HCT116 (cell line): ENCODE results near the gene DCBLD2. TPM values are rescaled to one million over a fixed set of nuclear protein-coding genes. Genes with fewer than 3 reads are reported as not detected.

ENCODE experiments used
- ATAC-seq: fragments of 200-7000 bp; cut with Tn5 transposase; 2 replicates; pipeline ENCODE4 v1.9.1; 2020; ENCODE audit warnings: mild to moderate bottlenecking, moderate library complexity
- BruUV-seq: library from RNA; stranded (reverse); fragments of 400-500 nt; replicated peaks from 2 replicates; lab custom pipeline; 2021; lab: Mats Ljungman, UMichigan
- CTCF ChIA-PET: fragments of 300-600 bp; sonication (Branson Sonifier 250); formaldehyde crosslinking; loops from one replicate; lab custom pipeline; 2021; ENCODE audit warnings: antibody characterized with exemption; lab: Charles Lee
- POLR2A ChIA-PET: fragments of 300-600, 350-600 bp; sonication (Branson Sonifier 250); formaldehyde crosslinking; loops from one replicate; lab custom pipeline; 2021; ENCODE audit warnings: antibody characterized with exemption; lab: Charles Lee
- RAD21 ChIA-PET, 2 experiments: fragments of 300-600 bp; sonication (Branson Sonifier 250); formaldehyde crosslinking; loops; one replicate each; lab custom pipeline; 2023; ENCODE audit warnings: low total read pairs in 2 of 2; ENCODE audit not compliant: uncharacterized antibody in 2 of 2, unreplicated experiment in 2 of 2, low non-redundant PET in 1 of 2; lab: Charles Lee
- DNase-seq: peaks from one replicate; pipeline ENCODE4 v3.0.0-alpha.2; 2010; ENCODE audit warnings: low read depth, low spot score
- H2AFZ ChIP-seq: fragments of 200-600 bp; shearing (Covaris generic), sonication (generic); 2 replicates; pipeline ENCODE4 v1.6.1; 2017; ENCODE audit warnings: low read depth, mixed run types, mixed read lengths, antibody characterized with exemption, low read length; ENCODE audit not compliant: poor library complexity, severe bottlenecking
- H3K27ac ChIP-seq: 2 replicates; pipeline ENCODE4 v1.5.1; 2012; ENCODE audit warnings: low read depth, low read length
- H3K27me3 ChIP-seq: fragments of 200-600 bp; sonication (generic); 2 replicates; pipeline ENCODE4 v1.6.1; 2016; ENCODE audit warnings: mixed run types, low read length, mixed read lengths; ENCODE audit not compliant: insufficient read depth
- H3K36me3 ChIP-seq, 2 experiments: fragments of 200-500 bp in 1 of 2; fragments of 200-600 bp in 1 of 2; sonication (Bioruptor generic) in 1 of 2; sonication (generic) in 1 of 2; 2 replicates each; pipeline versions ENCODE4 v1.5.1 to v1.6.1; 2014 to 2016; ENCODE audit warnings: low read length in 2 of 2, inconsistent platforms in 1 of 2, mixed read lengths in 1 of 2, mixed run types in 1 of 2; ENCODE audit not compliant: insufficient read depth in 2 of 2, control insufficient read depth in 1 of 2
- H3K4me1 ChIP-seq, 2 experiments: fragments of 200-600 bp in 1 of 2; sonication (generic) in 1 of 2; 2 replicates each; pipeline versions ENCODE4 v1.5.1 to v1.6.1; 2012 to 2017; ENCODE audit warnings: low read length in 2 of 2, inconsistent platforms in 1 of 2, mild to moderate bottlenecking in 1 of 2, mixed read lengths in 1 of 2, mixed run types in 1 of 2, moderate library complexity in 1 of 2; ENCODE audit not compliant: insufficient read depth in 2 of 2, control insufficient read depth in 1 of 2
- H3K4me2 ChIP-seq: fragments of 200-600 bp; sonication (generic); 2 replicates; pipeline ENCODE4 v1.6.1; 2017; ENCODE audit warnings: mixed run types, low read length, mixed read lengths
- H3K4me3 ChIP-seq, 2 experiments: fragments of 200-600 bp in 1 of 2; sonication (generic) in 1 of 2; replicated peaks in 1 of 2; 2 replicates each; pipeline ENCODE4 v1.5.1; 2011 to 2016; ENCODE audit warnings: low read length in 2 of 2, control low read depth in 1 of 2, low read depth in 1 of 2, mild to moderate bottlenecking in 1 of 2, mixed read lengths in 1 of 2, mixed run types in 1 of 2
- H3K79me2 ChIP-seq: fragments of 200-600 bp; sonication (generic); 2 replicates; pipeline ENCODE4 v1.6.1; 2017; ENCODE audit warnings: mild to moderate bottlenecking, mixed run types, low read length, moderate library complexity, mixed read lengths; ENCODE audit not compliant: insufficient read depth
- H3K9ac ChIP-seq: fragments of 200-600 bp; sonication (generic); 2 replicates; pipeline ENCODE4 v1.6.1; 2016; ENCODE audit warnings: low read length, mixed read lengths
- H3K9me2 ChIP-seq: fragments of 200-600 bp; sonication (generic), shearing (Covaris generic); 2 replicates; pipeline ENCODE4 v1.6.1; 2017; ENCODE audit warnings: mixed run types, mild to moderate bottlenecking, moderate library complexity; ENCODE audit not compliant: insufficient read depth
- H3K9me3 ChIP-seq, 2 experiments: fragments of 200-500 bp in 1 of 2; fragments of 200-600 bp in 1 of 2; sonication (Bioruptor generic) in 1 of 2; sonication (generic) in 1 of 2; 2 replicates each; pipeline ENCODE4 v1.6.1; 2014 to 2017; ENCODE audit warnings: low read length in 2 of 2, mixed read lengths in 2 of 2, inconsistent platforms in 1 of 2, low read depth in 1 of 2, mild to moderate bottlenecking in 1 of 2, mixed run types in 1 of 2, moderate library complexity in 1 of 2; ENCODE audit not compliant: control insufficient read depth in 1 of 2, insufficient read depth in 1 of 2
- H4K20me1 ChIP-seq: fragments of 200-600 bp; sonication (generic), shearing (Covaris generic); 2 replicates; pipeline ENCODE4 v1.6.1; 2017; ENCODE audit warnings: mixed run types, mild to moderate bottlenecking, moderate library complexity; ENCODE audit not compliant: insufficient read depth
- CEBPB ChIP-seq: IDR thresholded peaks from 2 replicates; pipeline ENCODE4 v1.6.1; 2012; ENCODE audit warnings: low read depth
- EGR1 ChIP-seq: IDR thresholded peaks from 2 replicates; pipeline ENCODE4 v1.6.1; 2012; ENCODE audit warnings: low read depth
- EZH2phosphoT487 ChIP-seq: fragments of 200-600 bp; IDR thresholded peaks from 2 replicates; pipeline ENCODE4 v1.6.1; 2018; ENCODE audit warnings: antibody characterized with exemption, borderline replicate concordance
- FOSL1 ChIP-seq: IDR thresholded peaks from 2 replicates; pipeline ENCODE4 v1.6.1; 2012; ENCODE audit warnings: low read depth
- JUND ChIP-seq: IDR thresholded peaks from 2 replicates; pipeline ENCODE4 v1.6.1; 2012
- POLR2A ChIP-seq: IDR thresholded peaks from 2 replicates; pipeline ENCODE4 v1.7.0; 2011; ENCODE audit warnings: borderline replicate concordance; ENCODE audit not compliant: insufficient read depth, insufficient read length; ENCODE audit errors: extremely low read depth
- POLR2AphosphoS5 ChIP-seq: IDR thresholded peaks from 2 replicates; pipeline ENCODE4 v1.6.1; 2011; ENCODE audit warnings: mild to moderate bottlenecking, low read depth, low read length, moderate library complexity
- RAD21 ChIP-seq: IDR thresholded peaks from 2 replicates; pipeline ENCODE4 v1.6.1; 2012; ENCODE audit warnings: low read depth, mild to moderate bottlenecking
- REST ChIP-seq: IDR thresholded peaks from 2 replicates; pipeline ENCODE4 v1.6.1; 2012; ENCODE audit warnings: low read depth
- SIN3A ChIP-seq: IDR thresholded peaks from 2 replicates; pipeline ENCODE4 v1.6.1; 2012; ENCODE audit warnings: low read depth
- ZBTB33 ChIP-seq: IDR thresholded peaks from 2 replicates; pipeline ENCODE4 v1.6.1; 2011; ENCODE audit warnings: mild to moderate bottlenecking, low read length, moderate library complexity; ENCODE audit not compliant: insufficient replicate concordance; ENCODE audit errors: extremely low read depth
- ZFX ChIP-seq: fragments of 450-650 bp; IDR thresholded peaks from 2 replicates; pipeline ENCODE4 v1.6.1; 2017
- ZNF274 ChIP-seq: fragments of 200-500 bp; sonication (Bioruptor generic); IDR thresholded peaks from 2 replicates; pipeline ENCODE4 v1.6.1; 2014; ENCODE audit warnings: mild to moderate bottlenecking, low read depth, low read length, inconsistent platforms
- intact Hi-C: fragments of 100-400 bp; cut with micrococcal nuclease; formaldehyde crosslinking; loops from 2 replicates; pipeline ENCODE4 v1.10.0; 2022
- total RNA-seq: library from RNA; stranded (reverse); gene quantifications from one replicate; pipeline ENCODE4 v1.2.1, GENCODE V29; 2021; ENCODE audit not compliant: unreplicated experiment
- TF ChIP-seq, protein P1 (sequence below): IDR thresholded peaks from 2 replicates; pipeline ENCODE4 v1.6.1; 2012
- TF ChIP-seq, protein P2 (sequence below): IDR thresholded peaks from 2 replicates; pipeline ENCODE4 v1.6.1; 2012

Gene DCBLD2
- total RNA-seq, 1 experiment from 2014 or later, result 532 TPM

DNA sequence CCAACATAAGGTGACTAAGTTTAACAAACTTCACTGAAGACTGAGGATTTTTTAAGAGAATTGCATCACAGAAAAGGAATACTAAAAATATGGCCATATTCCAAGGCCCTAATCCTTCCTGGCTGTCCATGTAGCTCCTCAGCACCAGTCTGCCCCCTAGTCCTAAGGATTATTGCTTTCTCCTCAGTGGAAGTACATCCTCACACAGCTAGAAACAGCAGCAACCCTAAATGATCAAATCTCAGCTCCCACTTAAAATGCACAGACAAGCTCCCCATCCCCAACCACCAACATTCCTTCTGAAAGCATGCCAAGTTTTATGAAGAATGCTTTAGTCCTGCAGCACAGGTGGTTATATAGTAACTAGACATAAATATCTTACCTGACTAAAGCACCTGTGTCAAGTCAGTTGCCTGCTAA, 123.7 kb downstream of the DCBLD2 start:
- no peak for TF ChIP-seq POLR2AphosphoS5
- no peak for TF ChIP-seq EZH2phosphoT487
- no peak for TF ChIP-seq ZFX
- no peak for TF ChIP-seq RAD21
- no peak for TF ChIP-seq EGR1
- no peak for TF ChIP-seq ZNF274
- no peak for TF ChIP-seq REST
- no peak for TF ChIP-seq CEBPB
- no peak for TF ChIP-seq FOSL1
- TF ChIP-seq ZBTB33, result no peak
- TF ChIP-seq SIN3A, result no peak
- no peak for TF ChIP-seq POLR2A
- TF ChIP-seq, protein P1, sequence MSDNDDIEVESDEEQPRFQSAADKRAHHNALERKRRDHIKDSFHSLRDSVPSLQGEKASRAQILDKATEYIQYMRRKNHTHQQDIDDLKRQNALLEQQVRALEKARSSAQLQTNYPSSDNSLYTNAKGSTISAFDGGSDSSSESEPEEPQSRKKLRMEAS, result no peak
- no peak for TF ChIP-seq JUND
- TF ChIP-seq, protein P2, sequence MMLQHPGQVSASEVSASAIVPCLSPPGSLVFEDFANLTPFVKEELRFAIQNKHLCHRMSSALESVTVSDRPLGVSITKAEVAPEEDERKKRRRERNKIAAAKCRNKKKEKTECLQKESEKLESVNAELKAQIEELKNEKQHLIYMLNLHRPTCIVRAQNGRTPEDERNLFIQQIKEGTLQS, result no peak
- no peak overlapping the region for H3K4me3 ChIP-seq
- H2AFZ ChIP-seq, result no peak overlapping the region
- DNase-seq, result no peak
- intact Hi-C loops, result no loop called here
- no peaks in the 10 kb centered on the region for H3K27me3 ChIP-seq
- peaks cover 0 to 2% of the 10 kb centered on the region in 2 experiments; a peak in 1 of 4 replicates for H3K36me3 ChIP-seq
- no peaks in the 10 kb centered on the region for H4K20me1 ChIP-seq
- H3K9me2 ChIP-seq, result no peaks in the 10 kb centered on the region
- H3K4me2 ChIP-seq, result no peak overlapping the region
- H3K4me1 ChIP-seq, result no peaks in the 10 kb centered on the region
- no peak for ATAC-seq
- H3K9me3 ChIP-seq, result no peaks in the 10 kb centered on the region
- ChIA-PET CTCF (no interaction called here), POLR2A (no interaction called here), RAD21 (no interaction called here)
- no peak overlapping the region for H3K9ac ChIP-seq
- H3K27ac ChIP-seq, result no peak overlapping the region
- H3K79me2 ChIP-seq, result no peaks in the 10 kb centered on the region
- no TSS peak for BruUV-seq
